Astrocyte of the spinal cord (primary cell): ENCODE measurements around the gene CCDC73.

ENCODE experiments used
- DNase-seq: peaks from one replicate; pipeline ENCODE4 v3.0.0; 2011; ENCODE audit warnings: low read depth, low spot score
- H3K4me3 ChIP-seq: 2 replicates; pipeline ENCODE4 v1.5.1; 2011; ENCODE audit warnings: low read depth, mild to moderate bottlenecking, low read length, moderate library complexity
- CTCF ChIP-seq: IDR thresholded peaks from 2 replicates; pipeline ENCODE4 v1.5.1; 2012; ENCODE audit warnings: low read depth, mild to moderate bottlenecking, low read length, inconsistent platforms
- in situ Hi-C: cut with HindIII; loops from 2 replicates; pipeline ENCODE4 v1.10.0; 2017; ENCODE audit warnings: low sequenced_read_pairs

The CCDC73 gene

GRCh38 chr11:32566517-32566916 is 227.9 kb downstream of the CCDC73 start:
- DNase-seq = no peak
- no peak overlapping the region for H3K4me3 ChIP-seq
- in situ Hi-C loops = no loop called here
- no peak for TF ChIP-seq CTCF

DNA sequence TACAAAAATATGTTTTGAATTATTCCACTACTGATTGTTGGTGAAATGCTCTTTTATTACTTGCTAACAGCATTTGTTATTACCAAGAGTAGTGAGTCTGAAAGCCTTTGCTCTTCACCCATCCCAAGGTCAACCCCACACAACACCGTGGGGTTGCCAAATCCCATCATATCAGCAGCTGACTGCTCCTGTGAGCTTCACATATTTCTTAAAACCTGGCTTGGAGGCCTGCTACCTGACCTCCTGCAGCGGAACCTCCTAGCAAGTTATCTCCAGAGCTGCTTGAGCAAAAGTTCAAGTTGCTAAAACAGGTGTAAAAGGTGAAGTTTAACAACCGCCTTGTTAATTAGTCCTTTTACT is 230.9 kb downstream of the CCDC73 start:
- TF ChIP-seq CTCF = no peak
- in situ Hi-C loops = no loop called here
- no peak overlapping the region for H3K4me3 ChIP-seq
- no peak for DNase-seq

DNA sequence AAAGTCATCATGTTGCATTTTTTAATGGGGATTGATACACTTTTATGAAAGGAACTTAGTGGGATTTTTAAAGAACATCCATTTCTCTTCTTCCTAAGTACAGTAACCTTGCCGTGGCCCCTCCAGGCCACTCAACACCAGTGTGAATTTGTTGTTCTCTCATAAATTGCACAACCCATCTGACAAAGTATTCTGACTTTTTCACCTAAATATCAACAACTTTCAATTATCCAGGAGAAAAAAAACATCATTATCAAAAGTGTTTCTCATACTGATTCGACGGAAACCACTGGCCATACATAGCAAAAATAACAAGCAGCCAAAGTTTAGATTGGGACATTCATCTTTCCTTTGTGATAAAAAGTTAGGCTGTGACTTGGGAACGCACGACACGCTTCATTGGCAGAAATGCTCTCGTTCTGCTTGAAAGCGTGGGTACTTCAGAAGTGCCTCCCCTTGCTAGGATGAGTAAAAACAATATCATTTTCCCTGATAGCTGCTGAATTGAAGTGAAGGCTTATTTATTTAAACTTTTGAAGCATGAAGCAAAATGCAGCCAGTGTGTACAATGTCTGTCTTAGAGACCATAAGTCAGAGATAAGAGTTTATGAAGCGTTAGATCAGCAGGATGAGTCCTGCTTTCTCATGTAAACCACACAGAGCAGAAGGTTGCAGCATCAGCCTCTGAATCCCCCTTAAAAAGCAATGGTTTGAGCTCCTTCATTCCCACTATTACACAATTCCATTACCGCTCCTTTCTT is 231.4 kb downstream of the CCDC73 start:
- no peak for DNase-seq
- in situ Hi-C loops = no loop called here
- no peak for TF ChIP-seq CTCF
- no peak overlapping the region for H3K4me3 ChIP-seq

- in situ Hi-C loops = no loop called here
- no peak overlapping the region for H3K4me3 ChIP-seq
- TF ChIP-seq CTCF = no peak
- no peak for DNase-seq
Observed at GRCh38 chr11:32561835-32562234, 232.6 kb downstream of the CCDC73 start.

DNA sequence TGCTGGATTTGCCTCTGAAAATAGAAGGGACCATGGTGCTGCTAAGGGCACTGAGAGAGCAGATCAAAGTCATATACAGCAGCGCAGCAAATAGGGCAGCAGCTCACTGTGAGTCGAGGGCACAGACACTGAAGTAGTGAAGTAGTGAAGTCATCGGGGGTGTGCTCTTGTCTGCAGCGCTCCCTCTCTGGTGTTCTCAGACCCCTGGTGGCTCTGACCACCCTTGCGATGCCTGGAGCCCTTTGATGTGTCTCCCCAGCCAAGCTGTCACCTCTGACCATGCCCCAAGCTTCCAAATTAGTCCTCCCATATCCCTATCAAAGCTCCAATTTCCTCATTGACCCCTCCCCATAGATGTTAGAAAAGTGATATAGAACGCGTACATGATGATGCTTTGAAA is 238.6 kb downstream of the CCDC73 start:
- TF ChIP-seq CTCF = no peak
- in situ Hi-C loops = no loop called here

DNA sequence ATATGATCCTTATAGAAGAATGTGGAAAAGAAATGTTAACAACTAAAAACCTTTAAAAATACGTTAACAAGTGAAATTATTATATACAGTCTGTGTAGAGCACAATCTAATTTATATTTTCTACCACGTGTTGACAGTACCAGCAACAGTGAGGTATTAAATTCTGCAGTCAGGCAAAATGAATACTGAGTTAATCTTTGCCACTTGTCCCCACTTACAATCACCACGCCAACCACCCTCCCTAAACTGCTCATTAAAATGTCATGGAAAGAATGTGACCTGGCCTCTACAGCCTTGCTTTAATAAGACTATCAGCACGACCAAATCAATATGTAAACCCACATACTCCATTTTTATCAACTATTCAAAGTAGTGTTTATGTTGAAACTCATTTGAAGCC is 239.4 kb downstream of the CCDC73 start:
- in situ Hi-C loops = no loop called here
- TF ChIP-seq CTCF = no peak
- H3K4me3 ChIP-seq = no peak overlapping the region
- no peak for DNase-seq

More for the DNA sequence above, 238.6 kb downstream of the CCDC73 start:
- H3K4me3 ChIP-seq = no peak overlapping the region
- no peak for DNase-seq
